K562 (cell line): Measurements from ENCODE around the gene USP32. TPM values are rescaled to one million over a fixed set of nuclear protein-coding genes. Genes with fewer than 3 reads are reported as not detected.

Experiments used
- ATAC-seq: fragments of 200-7000 bp; cut with Tn5 transposase; 3 replicates; pipeline ENCODE4 v1.9.1; 2020; ENCODE audit warnings: moderate library complexity
- BruUV-seq: library from RNA; stranded (reverse); fragments of 400-500 nt; replicated peaks from 2 replicates; lab custom pipeline; 2021; lab: Mats Ljungman, UMichigan
- CTCF ChIA-PET: fragments of 300-600 bp; formaldehyde crosslinking; extraction: SDS; loops from one replicate; lab custom pipeline; 2021; ENCODE audit warnings: low intra/inter-chr PET ratio; lab: Yijun Ruan, JAX
- POLR2A ChIA-PET: fragments of 300-600, 350-650 bp; sonication (Branson Sonifier 250); formaldehyde crosslinking; extraction: SDS; loops from one replicate; lab custom pipeline; 2021; ENCODE audit warnings: antibody characterized with exemption, inconsistent platforms; lab: Yijun Ruan, JAX
- DNase-seq, 4 experiments: peaks; one replicate each; pipeline versions ENCODE4 v3.0.0 to v3.0.0-alpha.2; 2011 to 2018; ENCODE audit warnings: low spot score in 3 of 4, mixed read lengths in 3 of 4; ENCODE audit errors: extremely low read depth in 1 of 4
- FAIRE-seq: peaks from 2 replicates; lab custom pipeline; 2011; peaks lifted over from hg19 to GRCh38; lab: Jason Lieb, UNC
- H2AFZ ChIP-seq: 2 replicates; pipeline ENCODE4 v1.6.0; 2011; ENCODE audit warnings: low read depth, low read length, control low read depth, inconsistent platforms
- H3K27ac ChIP-seq: fragments of 200-600 bp; 3 replicates; pipeline ENCODE4 v1.8.0; 2011; ENCODE audit warnings: low read depth, mild to moderate bottlenecking, control low read depth, inconsistent platforms, low read length, moderate library complexity, mixed read lengths; ENCODE audit errors: extremely low read depth
- H3K27me3 ChIP-seq, 2 experiments: fragments of 300-600 bp in 1 of 2; 2 replicates in 1 of 2; 3 replicates in 1 of 2; pipeline versions ENCODE4 v1.6.0 to v1.8.0; 2011; ENCODE audit warnings: inconsistent platforms in 2 of 2, low read length in 2 of 2, mild to moderate bottlenecking in 1 of 2, mixed read lengths in 1 of 2, moderate library complexity in 1 of 2; ENCODE audit not compliant: control insufficient read depth in 2 of 2, insufficient read depth in 2 of 2
- H3K36me3 ChIP-seq: fragments of 300-600 bp; 3 replicates; pipeline ENCODE4 v1.8.0; 2011; ENCODE audit warnings: mild to moderate bottlenecking, low read length, inconsistent platforms; ENCODE audit not compliant: control insufficient read depth, insufficient read depth
- H3K4me1 ChIP-seq, 2 experiments: fragments of 200-600 bp in 1 of 2; replicated peaks in 1 of 2; 2 replicates in 1 of 2; 3 replicates in 1 of 2; pipeline versions ENCODE4 v1.5.1 to v1.8.0; 2011; ENCODE audit warnings: inconsistent platforms in 2 of 2, low read length in 2 of 2, mild to moderate bottlenecking in 1 of 2, mixed read lengths in 1 of 2, moderate library complexity in 1 of 2; ENCODE audit not compliant: control insufficient read depth in 2 of 2, insufficient read depth in 2 of 2
- H3K4me2 ChIP-seq: 2 replicates; pipeline ENCODE4 v1.6.1; 2011; ENCODE audit warnings: low read length, control low read depth, inconsistent platforms, mixed read lengths; ENCODE audit not compliant: insufficient read depth
- H3K4me3 ChIP-seq: fragments of 200-600 bp; sonication (generic), shearing (Covaris generic); 2 replicates; pipeline ENCODE4 v1.5.1; 2016; ENCODE audit warnings: control low read depth, inconsistent platforms
- H3K79me2 ChIP-seq: fragments of 200-600 bp; 3 replicates; pipeline ENCODE4 v1.8.0; 2011; ENCODE audit warnings: low read length, inconsistent platforms; ENCODE audit not compliant: control insufficient read depth, insufficient read depth
- H3K9ac ChIP-seq, 2 experiments: 2 replicates each; pipeline versions ENCODE4 v1.6.0 to v1.6.1; 2011; ENCODE audit warnings: low read depth in 2 of 2, low read length in 2 of 2, control low read depth in 1 of 2, inconsistent platforms in 1 of 2, mild to moderate bottlenecking in 1 of 2, mixed read lengths in 1 of 2; ENCODE audit not compliant: insufficient read depth in 1 of 2
- H3K9me1 ChIP-seq: one replicate; pipeline ENCODE4 v1.6.0; 2011; ENCODE audit warnings: inconsistent platforms, mild to moderate bottlenecking, low read length, moderate library complexity; ENCODE audit not compliant: control insufficient read depth, insufficient read depth
- H3K9me3 ChIP-seq: replicated peaks from 2 replicates; pipeline ENCODE4 v1.5.1; 2011; ENCODE audit warnings: low read depth, low read length, inconsistent platforms; ENCODE audit not compliant: control insufficient read depth, insufficient read depth
- H4K20me1 ChIP-seq: replicated peaks from 2 replicates; pipeline ENCODE4 v1.6.1; 2011; ENCODE audit warnings: low read length, inconsistent platforms, mixed read lengths; ENCODE audit not compliant: control insufficient read depth, insufficient read depth
- GATAD2B ChIP-seq: fragments of 450-650 bp; IDR thresholded peaks from 2 replicates; pipeline ENCODE4 v1.6.1; 2017; ENCODE audit warnings: mild to moderate bottlenecking, borderline replicate concordance
- MTF1 ChIP-seq: fragments of 250-450 bp; sonication (Bioruptor Pico); IDR thresholded peaks from 2 replicates; pipeline ENCODE4 v1.9.0; 2021; ENCODE audit warnings: moderate library complexity, mild to moderate bottlenecking, inconsistent platforms, borderline replicate concordance
- PTRF ChIP-seq: fragments of 450-650 bp; IDR thresholded peaks from 2 replicates; pipeline ENCODE4 v1.6.1; 2016; ENCODE audit warnings: mild to moderate bottlenecking, missing genetic modification characterization, missing compliant biosample characterization
- RFX1 ChIP-seq: fragments of 450-650 bp; IDR thresholded peaks from 2 replicates; pipeline ENCODE4 v1.6.1; 2016; ENCODE audit warnings: mild to moderate bottlenecking, moderate library complexity
- WGBS: fragments of 100-300 bp; shearing (Covaris generic); methylation state at CpG from one replicate; pipeline ENCODE4 v1.1.6; 2016; ENCODE audit warnings: low coverage, mixed read lengths; ENCODE audit not compliant: insufficient coverage; ENCODE audit errors: missing lambda C conversion rate; 5-methylcytosine and 5-hydroxymethylcytosine counted together
- in situ Hi-C: fragments of 300-500 bp; cut with MboI; formaldehyde crosslinking; loops from 4 replicates; pipeline ENCODE4 v1.15.0; 2018; ENCODE audit warnings: inconsistent platforms, mixed read lengths
- intact Hi-C: fragments of 100-400 bp; cut with micrococcal nuclease; formaldehyde crosslinking; loops from 2 replicates; pipeline ENCODE4 v1.14.2; 2022
- polyA plus RNA-seq, 8 experiments: library from polyadenylated mRNA; depleted of rRNA in 4 of 8; stranded (reverse) in 5 of 8; unstranded in 3 of 8; fragments of >200 nt; fragmentation: Nextera tagmentation in 2 of 8; fragmentation: Illumina TruSeq in 1 of 8; extraction: Ambion mirVana in 2 of 8; extraction: Trizol in 1 of 8; gene quantifications; 2 replicates each; pipeline versions ENCODE4 v1.2.1 to v1.2.3, GENCODE V29; 2011 to 2014; ENCODE audit warnings: inconsistent platforms in 1 of 8, missing spikeins in 1 of 8
- total RNA-seq, 7 experiments: library from RNA; depleted of rRNA in 6 of 7; stranded (reverse); fragments of >200 nt in 6 of 7; fragmentation: Illumina TruSeq in 2 of 7; extraction: Trizol in 2 of 7; gene quantifications; 2 replicates each; pipeline versions ENCODE4 v1.2.1 to v1.2.3, GENCODE V29; 2011 to 2021; ENCODE audit warnings: low replicate concordance in 1 of 7
- TF ChIP-seq, protein P1 (sequence below), 3 experiments: fragments of 200-800 bp in 1 of 3; sonication (Bioruptor generic) in 1 of 3; sonication (generic) in 1 of 3; formaldehyde crosslinking in 1 of 3; IDR thresholded peaks; 2 replicates each; pipeline versions ENCODE4 v1.6.1 to v1.8.0; 2016 to 2022; ENCODE audit warnings: mild to moderate bottlenecking in 2 of 3, missing compliant biosample characterization in 2 of 3, missing genetic modification characterization in 2 of 3, missing genetic modification reagents in 1 of 3
- TF ChIP-seq, protein P2 (sequence below), 3 experiments: fragments of 200-800 bp in 1 of 3; fragments of 250-450 bp in 1 of 3; fragments of 450-650 bp in 1 of 3; sonication (Bioruptor Pico) in 1 of 3; sonication (Bioruptor generic) in 1 of 3; formaldehyde crosslinking in 1 of 3; IDR thresholded peaks; 2 replicates each; pipeline versions ENCODE4 v1.6.1 to v1.8.0; 2016 to 2022; ENCODE audit warnings: mild to moderate bottlenecking in 2 of 3, missing genetic modification characterization in 2 of 3, missing compliant biosample characterization in 1 of 3, moderate library complexity in 1 of 3

Gene USP32
- total and polyA plus RNA-seq, 9 of the 15 experiments (the other 6 are each of a cell fraction or from before 2014, with no cell fraction given): 18.0 to 69.3 (median 47.1) TPM

DNA sequence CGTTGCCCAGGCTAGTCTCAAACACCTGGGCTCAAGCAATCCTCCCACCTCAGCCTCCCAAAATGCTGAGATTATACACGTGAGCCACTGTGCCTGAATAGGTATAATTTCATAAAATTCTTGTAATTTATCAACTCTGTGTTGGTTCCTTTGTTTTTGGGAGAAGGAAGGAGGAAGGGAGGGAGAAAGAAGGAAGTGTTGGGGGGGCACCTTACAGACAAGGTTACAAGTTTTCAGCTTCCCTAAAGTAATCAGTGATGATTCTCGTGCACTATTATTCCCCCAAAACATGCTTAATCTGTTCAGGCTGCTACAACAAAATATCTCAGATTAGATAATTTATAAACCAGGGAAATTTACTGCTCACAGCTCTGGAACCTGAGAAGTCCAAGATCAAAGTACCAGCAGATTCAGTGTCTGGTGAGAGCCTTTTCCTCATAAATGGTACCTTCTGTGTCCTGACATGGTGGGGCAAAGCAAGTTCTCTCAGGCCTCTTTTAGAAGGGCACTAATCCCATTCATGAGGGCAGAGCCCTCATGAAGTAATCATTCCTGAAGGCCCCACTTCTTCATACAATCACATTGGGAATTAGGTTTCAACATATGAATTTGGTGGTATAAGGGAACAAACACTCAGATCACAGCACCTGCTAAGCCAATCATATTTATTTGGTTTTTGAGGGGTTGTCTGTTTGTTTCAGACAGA lies 28.1 kb downstream of the USP32 start (continued):
- TF ChIP-seq, protein P1, sequence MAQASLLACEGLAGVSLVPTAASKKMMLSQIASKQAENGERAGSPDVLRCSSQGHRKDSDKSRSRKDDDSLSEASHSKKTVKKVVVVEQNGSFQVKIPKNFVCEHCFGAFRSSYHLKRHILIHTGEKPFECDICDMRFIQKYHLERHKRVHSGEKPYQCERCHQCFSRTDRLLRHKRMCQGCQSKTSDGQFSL (CRISPR knock-in tag; IDR thresholded peaks at IDR 0.05): 0 out of 2 replicates have a peak, but pooled peaks have one; percentile 46
- TF ChIP-seq, protein P1 (tag; IDR thresholded peaks at IDR 0.05): no peak

DNA sequence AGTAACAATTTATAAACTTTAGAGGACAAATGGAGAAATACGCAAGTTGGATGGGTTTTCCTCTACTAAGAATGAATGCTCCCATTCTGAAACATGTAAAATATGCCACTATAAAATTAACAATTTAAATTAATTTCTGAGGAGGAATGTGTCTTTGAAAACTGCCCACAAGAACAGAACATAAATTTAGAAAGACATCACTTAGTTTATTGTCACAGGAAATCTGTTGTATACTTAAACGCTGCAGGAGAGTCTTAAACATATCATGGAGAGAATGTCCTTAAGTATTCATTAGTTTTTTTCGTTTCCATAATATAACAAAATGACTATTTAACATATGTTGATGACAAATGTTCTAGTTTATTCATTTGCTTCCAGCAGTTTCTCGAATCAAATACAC lies 29.6 kb downstream of the USP32 start:
- Histone ChIP-seq H3K36me3 (peaks cover 9% of the 10 kb centered on the region; the same call in 1 of the 3 replicates), H3K9me3 (no peaks in the 10 kb centered on the region), H3K27me3 (no peaks in the 10 kb centered on the region), H4K20me1 (no peaks in the 10 kb centered on the region; the same call in 1 of the 2 replicates), H3K4me2 (no peak overlapping the region), H3K9me1 (peaks cover 3% of the 10 kb centered on the region), H2AFZ (no peak overlapping the region), H3K4me1 (peaks cover 0 to 5% of the 10 kb centered on the region in 2 experiments; a peak in 3 of 5 replicates), H3K9ac (no peak overlapping the region), H3K79me2 (peaks cover 83% of the 10 kb centered on the region), H3K27ac (no peak overlapping the region), H3K4me3 (no peak overlapping the region)
- DNase-seq (no peak), FAIRE-seq (peak; percentile 6), ATAC-seq (no peak)
- BruUV-seq: no TSS peak
- intact Hi-C loops (no loop called here), in situ Hi-C loops (no loop called here)
- ChIA-PET CTCF (no interaction called here), POLR2A (interaction anchor here (0.7 to 2.3 kb wide), 3 partner anchors 9 to 30 kb away, joined by 3 to 6 read pairs (median 4); partner anchors contain the start of gene USP32)
- WGBS: 54% methylated on average over 4 of the region's 4 CpGs
- TF ChIP-seq MTF1 (no peak), PTRF (tag) (no peak), GATAD2B (peak; percentile 20; the same call in 1 of the 2 replicates), RFX1 (peak; percentile 6; the same call in 1 of the 2 replicates)
- TF ChIP-seq, protein P2, sequence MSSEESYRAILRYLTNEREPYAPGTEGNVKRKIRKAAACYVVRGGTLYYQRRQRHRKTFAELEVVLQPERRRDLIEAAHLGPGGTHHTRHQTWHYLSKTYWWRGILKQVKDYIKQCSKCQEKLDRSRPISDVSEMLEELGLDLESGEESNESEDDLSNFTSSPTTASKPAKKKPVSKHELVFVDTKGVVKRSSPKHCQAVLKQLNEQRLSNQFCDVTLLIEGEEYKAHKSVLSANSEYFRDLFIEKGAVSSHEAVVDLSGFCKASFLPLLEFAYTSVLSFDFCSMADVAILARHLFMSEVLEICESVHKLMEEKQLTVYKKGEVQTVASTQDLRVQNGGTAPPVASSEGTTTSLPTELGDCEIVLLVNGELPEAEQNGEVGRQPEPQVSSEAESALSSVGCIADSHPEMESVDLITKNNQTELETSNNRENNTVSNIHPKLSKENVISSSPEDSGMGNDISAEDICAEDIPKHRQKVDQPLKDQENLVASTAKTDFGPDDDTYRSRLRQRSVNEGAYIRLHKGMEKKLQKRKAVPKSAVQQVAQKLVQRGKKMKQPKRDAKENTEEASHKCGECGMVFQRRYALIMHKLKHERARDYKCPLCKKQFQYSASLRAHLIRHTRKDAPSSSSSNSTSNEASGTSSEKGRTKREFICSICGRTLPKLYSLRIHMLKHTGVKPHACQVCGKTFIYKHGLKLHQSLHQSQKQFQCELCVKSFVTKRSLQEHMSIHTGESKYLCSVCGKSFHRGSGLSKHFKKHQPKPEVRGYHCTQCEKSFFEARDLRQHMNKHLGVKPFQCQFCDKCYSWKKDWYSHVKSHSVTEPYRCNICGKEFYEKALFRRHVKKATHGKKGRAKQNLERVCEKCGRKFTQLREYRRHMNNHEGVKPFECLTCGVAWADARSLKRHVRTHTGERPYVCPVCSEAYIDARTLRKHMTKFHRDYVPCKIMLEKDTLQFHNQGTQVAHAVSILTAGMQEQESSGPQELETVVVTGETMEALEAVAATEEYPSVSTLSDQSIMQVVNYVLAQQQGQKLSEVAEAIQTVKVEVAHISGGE (CRISPR knock-in tag; IDR thresholded peaks at IDR 0.05): peak in 1 of 3 experiments; percentile 36; a peak in 1 of 6 replicates
